Suprapubic skin (tissue), 4 donors: ENCODE results near the gene ZEB2.

Experiments used
- EP300 ChIP-seq: sonication (generic); formaldehyde crosslinking; IDR thresholded peaks from one replicate; pipeline ENCODE4 v1.6.1; 2017; ENCODE audit warnings: antibody characterized with exemption
- POLR2A ChIP-seq, 2 donors: fragments of 450-650 bp; IDR thresholded peaks; one replicate each; pipeline ENCODE4 v1.6.1; 2017; ENCODE audit warnings: antibody characterized with exemption in 2 of 2, mild to moderate bottlenecking in 2 of 2, moderate library complexity in 2 of 2
- POLR2AphosphoS5 ChIP-seq, 3 donors: sonication (generic); formaldehyde crosslinking; IDR thresholded peaks; one replicate each; pipeline ENCODE4 v1.6.1; 2017; ENCODE audit warnings: antibody characterized with exemption in 3 of 3
- TF ChIP-seq, protein P1 (sequence below), 2 donors: fragments of 200-600 bp in 1 of 2; fragments of 450-650 bp in 1 of 2; sonication (generic) in 1 of 2; IDR thresholded peaks; one replicate each; pipeline ENCODE4 v1.5.1; 2016 to 2019; ENCODE audit warnings: antibody characterized with exemption in 2 of 2, mild to moderate bottlenecking in 1 of 2, moderate library complexity in 1 of 2

DNA sequence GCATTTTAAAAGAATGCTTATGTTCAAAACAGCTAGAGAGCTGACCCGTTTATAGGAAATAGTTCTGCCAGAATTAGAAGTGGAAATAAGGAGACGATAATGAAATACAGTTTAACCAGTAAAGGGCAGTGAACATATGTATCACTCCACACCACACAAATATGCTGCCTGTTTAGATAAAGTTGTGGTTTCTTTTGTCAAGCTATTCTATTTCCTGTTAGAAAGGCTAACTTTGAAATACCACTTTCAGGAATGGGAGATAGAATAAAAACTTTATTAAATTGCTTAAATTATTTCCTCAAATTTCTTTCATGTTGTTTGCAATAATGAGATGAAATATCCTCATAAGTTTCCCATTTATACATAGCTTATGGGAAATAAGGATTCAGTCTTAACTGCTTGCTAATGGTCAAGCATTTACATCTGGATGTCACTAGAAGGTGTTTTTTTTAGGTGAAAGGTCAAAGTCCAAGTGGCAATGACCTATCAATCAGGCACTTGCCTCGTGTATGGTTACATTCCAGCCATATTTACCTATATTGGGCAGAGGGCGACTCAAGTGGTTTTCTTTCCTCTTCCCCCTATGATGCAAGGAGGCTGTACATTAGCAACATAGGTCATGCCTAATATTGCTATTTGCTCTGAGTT is 148.9 kb downstream of the ZEB2 start:
- TF ChIP-seq, protein P1, sequence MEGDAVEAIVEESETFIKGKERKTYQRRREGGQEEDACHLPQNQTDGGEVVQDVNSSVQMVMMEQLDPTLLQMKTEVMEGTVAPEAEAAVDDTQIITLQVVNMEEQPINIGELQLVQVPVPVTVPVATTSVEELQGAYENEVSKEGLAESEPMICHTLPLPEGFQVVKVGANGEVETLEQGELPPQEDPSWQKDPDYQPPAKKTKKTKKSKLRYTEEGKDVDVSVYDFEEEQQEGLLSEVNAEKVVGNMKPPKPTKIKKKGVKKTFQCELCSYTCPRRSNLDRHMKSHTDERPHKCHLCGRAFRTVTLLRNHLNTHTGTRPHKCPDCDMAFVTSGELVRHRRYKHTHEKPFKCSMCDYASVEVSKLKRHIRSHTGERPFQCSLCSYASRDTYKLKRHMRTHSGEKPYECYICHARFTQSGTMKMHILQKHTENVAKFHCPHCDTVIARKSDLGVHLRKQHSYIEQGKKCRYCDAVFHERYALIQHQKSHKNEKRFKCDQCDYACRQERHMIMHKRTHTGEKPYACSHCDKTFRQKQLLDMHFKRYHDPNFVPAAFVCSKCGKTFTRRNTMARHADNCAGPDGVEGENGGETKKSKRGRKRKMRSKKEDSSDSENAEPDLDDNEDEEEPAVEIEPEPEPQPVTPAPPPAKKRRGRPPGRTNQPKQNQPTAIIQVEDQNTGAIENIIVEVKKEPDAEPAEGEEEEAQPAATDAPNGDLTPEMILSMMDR (IDR thresholded peaks at IDR 0.05) = no peak
- TF ChIP-seq POLR2A (IDR thresholded peaks at IDR 0.05) (no peak), POLR2AphosphoS5 (IDR thresholded peaks at IDR 0.05) (no peak), EP300 (no peak)
